ENCODE measurements around the gene MCF2L2. TPM values are rescaled to one million over a fixed set of nuclear protein-coding genes. Genes with fewer than 3 reads are reported as not detected.

MCF2L2 gene
- total RNA-seq, 1 donor from 2014 or later = 0.26 TPM

DNA sequence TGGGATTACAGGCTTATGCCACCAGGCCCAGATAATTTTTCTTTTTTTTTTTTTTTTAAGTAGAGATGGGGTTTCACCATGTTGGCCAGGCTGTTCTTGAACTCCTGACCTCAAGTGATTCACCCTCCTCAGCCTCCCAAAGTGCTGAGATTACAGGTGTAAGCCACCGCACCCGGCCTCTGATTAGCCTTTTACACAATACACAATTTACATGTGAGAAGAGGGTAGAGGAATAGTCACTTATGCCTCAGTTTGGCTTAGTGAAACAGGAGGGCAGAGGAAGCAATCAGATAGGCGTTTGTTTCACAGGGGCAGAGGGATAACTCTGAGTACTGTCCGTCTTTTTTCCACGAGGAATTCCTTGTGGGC, 56.8 kb downstream of the MCF2L2 start:
- DNase-seq (ENCODE audit: low read depth in 2 of 2) = peak in 1 of 2 donors; percentile 11

DNA sequence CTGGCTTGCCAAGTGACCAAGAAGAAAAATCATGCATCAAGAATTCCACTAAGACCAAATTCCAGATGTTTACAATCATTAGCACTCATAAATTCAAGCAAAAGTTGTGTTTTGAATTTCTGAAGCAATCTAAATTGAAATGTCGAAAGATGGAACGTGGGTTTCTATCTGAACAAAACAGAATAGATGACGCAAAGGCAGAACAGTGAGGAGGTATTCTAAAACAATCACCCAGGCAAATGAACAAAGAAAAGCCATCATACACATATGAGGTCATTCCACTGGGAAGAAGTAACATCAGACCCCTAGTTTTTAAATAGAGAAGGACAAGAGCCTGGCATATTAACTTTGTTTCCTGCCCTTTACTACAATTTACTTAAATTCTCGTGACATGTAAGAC, 58.0 kb downstream of the MCF2L2 start:
- DNase-seq (ENCODE audit: low read depth in 2 of 2) = no peak

DNA sequence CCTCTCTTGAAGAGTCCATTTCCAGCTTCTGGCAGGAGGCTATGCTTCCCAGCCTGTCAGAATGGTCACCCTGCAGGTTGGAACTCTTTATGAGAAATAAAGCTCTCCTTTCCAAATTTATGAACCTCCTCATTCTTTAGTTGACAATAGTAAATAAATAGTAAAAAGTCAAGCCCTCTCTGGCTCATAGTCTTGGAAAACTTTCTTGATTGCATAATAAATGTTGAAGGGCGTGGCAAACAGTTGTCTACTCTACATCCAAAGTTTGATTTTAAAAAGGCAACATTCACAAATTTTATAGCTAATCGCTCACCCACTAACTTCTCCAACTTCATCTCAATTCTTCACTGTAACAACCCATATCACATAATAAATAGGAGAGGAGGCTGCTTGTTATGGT, 58.8 kb downstream of the MCF2L2 start:
- DNase-seq (ENCODE audit: low read depth in 2 of 2) = no peak

DNA sequence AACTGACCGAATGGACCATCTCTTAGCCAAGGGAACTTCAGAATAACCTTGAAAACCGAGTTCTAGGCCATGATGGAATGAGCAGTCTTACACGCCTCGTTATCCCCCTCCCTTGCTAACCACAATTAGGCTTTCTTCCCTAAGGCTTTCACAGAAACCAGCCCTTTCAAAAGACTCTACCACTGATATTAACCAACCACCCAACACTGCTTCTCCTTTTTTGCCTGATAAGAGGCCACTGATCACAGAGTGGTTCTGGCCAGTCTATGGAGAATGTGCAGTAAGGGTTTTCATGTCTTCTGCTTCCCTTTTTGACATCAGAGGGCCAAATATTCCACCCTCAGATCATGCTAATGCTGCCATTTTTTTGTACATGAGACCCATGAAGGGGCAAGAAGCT, 59.3 kb downstream of the MCF2L2 start:
- no peak for DNase-seq (ENCODE audit: low read depth in 2 of 2)

DNA sequence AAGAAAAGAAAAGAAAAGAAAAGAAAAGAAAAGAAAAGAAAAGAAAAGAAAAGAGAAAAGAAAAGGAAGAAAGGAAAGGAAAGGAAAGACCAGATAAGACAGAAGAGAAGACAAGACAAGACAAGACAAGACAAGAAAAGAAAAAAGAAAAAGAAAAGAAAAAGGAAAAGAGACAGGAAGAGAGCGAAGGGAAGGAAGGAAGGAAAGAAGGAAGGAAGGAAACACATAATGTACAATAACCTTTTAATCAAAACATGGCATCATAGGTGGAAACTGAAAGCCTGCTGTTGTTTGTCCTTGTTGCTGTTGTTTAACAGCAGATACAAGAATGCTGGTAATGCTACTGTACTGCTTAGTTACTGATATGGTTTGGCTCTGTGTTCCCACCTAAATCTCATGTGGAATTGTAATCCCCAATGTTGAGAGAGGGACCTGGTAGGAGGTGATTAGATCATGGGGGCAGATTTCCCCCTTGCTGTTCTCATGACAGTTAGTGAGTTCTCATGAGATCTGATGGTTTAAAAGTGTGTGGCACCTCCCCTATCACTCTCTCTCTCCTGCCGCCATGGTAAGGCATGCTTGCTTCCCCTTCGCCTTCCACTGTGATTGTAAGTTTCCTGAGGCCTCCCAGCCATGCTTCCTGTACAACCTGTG, 67.3 kb downstream of the MCF2L2 start:
- DNase-seq (ENCODE audit: low read depth in 2 of 2) = no peak

DNA sequence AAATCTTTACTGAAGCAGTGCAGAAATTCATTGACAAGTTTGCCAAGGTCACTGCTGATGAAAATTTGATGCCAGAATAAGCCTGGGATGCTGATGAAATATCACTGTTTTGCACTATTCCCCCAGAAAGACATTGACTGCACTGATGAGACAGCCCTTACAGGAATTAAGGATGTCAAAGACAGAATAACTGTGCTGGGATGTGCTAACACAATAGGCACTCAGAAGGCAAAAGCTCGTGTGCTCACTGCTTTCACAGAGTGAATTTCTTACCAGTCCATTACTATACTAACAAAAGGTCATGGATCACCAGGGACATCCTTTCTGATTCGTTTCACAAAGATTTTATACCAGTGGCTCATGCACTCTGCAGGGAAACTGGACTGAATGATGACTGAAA, 69.4 kb downstream of the MCF2L2 start:
- no peak for DNase-seq (ENCODE audit: low read depth in 2 of 2)

DNA sequence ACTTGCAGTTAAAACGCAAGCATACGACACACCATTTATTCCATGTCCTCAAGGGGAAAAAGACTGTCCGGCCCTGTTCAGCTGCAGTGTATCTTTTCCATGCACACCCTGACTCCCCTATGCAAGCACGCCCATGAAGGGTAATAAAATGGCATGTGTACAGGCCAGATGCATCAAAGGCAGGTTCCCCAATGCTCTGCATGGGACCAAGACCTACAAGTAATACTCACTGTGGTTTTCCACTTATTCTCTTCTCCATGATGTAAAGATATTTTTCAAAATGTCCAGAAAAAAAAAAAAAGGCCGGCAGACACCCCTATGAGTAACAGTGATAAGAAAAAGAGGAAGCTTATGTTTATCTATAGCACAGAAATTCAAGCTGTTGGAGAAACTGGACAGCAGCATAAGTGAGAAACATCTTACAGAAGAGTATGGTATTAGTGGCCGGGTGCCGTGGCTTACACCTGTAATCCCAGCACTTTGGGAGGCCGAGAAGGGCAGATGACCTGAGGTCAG, 70.8 kb downstream of the MCF2L2 start:
- no peak for DNase-seq (ENCODE audit: low read depth in 2 of 2)

DNA sequence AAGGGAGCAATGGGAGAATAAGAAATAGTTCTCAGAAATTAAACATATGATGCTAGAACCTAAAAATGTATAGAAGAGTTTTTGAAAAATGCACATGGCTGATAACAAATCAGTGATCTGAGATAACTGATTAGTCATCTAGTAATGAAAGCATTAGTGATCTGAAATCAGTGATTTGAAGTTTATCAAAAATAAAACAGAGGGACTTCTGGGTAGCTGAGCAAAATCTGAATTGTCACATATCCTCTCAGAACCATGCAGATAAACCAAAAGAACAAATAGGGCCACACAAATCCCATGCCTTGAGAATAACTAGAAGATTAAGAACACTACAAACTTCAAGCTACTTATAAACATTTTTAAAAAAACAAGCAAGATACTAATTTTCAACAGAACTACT, 71.5 kb downstream of the MCF2L2 start:
- no peak for DNase-seq (ENCODE audit: low read depth in 2 of 2)

DNA sequence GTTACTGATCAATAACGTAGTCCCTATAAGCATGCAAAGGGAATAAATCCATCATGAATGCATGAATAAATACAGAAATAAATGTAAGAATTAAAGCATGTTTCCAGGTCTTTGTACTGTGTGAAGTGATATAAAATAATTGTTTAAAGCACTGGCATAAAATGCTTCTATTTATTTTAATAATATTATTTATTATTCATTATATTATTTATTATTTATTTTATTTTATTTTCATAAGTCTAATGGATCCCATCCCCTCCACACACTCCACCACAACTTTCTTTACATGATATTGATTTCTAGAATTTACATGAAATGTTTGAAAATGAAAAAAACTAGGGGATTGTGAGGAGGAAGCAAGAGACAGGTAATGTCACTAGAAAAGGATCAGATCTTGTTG, 73.5 kb downstream of the MCF2L2 start:
- no peak for DNase-seq (ENCODE audit: low read depth in 2 of 2)

DNA sequence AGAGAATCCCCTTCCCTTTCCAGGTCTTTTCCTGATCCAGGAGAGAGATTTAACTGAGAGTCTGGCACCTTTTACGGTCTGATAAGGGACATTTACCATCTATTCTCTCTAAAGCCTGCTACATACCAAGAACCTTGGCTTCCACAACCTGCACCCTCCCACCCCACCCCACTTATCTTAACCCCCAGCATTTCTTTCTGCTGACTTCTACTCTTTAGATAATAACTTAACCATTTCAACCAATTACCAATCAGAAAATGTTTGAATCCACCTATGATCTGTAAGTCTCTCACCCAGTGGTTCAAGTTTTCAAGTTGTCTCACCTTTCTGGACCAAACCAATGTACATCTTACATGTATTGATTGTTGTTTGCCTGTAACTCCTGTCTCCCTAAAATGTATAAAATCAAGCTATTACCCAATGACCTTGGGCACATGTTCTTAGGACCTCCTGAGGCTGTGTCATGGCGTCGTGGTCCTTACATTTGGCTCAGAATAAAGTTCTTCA, 74.0 kb downstream of the MCF2L2 start:
- DNase-seq (ENCODE audit: low read depth in 2 of 2) = no peak

DNA sequence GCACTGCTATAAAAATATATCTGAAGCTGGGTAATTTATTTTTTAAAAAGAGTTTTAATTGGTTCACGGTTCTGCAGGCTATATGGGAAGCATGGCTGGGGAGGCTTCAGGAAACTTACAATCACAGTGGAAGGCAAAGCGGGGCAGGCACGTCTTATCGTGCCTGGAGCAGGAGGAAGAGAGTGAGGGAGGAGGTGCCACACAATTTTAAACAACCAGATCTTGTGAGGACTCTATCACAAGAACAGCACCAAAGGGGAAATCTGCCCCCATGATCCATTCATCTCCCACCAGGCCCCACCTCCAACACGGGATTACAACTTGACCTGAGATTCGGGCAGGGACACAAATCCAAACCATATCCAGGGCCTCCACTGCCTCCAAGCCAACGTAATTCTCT, 75.0 kb downstream of the MCF2L2 start:
- DNase-seq (ENCODE audit: low read depth in 2 of 2) = no peak

DNA sequence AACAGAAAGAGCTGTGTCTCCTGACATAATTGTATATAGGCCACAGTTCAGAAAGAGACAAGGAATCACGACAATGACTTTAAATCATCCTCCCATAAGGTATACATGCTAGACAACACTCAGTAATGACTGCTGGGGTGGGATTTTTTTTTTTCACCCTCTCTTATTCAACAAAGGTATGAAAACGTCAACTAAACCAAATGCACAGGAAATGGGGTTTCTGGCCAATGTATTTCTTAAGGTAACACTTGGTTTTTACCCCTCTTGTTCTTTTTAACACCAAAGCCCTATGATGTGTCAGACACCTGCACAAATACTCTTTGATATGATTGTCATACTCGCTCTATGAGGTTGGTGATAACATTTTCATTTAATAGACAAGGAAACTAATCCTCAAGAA, 78.3 kb downstream of the MCF2L2 start:
- no peak for DNase-seq (ENCODE audit: low read depth in 2 of 2)

DNA sequence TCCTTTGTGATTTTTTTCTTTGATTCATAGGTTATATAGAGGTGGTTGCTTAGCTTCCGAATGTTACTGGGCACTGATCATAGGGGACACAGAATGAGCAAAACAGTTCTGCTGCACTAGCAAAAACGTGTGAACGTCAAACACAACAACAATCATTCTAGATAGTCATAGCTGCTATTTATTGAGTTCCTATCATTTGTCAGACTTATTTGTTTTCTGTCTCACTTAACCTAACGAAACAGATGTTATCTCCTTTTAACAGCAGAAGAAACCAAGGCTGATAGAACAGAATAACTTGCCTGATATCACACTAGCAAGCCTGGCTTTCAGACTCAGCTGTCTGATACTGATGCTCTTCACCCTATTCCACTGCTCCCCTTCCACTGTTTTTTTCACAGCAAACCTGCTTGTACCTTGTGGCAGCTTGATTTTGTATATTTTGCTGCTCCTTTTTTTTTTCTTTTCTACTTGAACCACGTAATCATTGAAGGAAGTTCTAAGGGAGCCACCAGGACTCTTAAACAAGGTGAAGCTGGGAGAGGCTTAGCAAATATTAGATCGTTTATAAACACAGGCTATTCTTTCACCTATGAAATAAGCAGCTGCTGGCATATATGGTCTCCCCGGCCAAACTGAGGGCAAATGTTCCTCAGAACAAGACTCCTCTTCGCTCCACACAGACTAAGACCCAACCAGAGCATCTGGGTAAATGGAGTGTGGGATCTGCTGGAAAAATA, 78.8 kb downstream of the MCF2L2 start:
- DNase-seq (ENCODE audit: low read depth in 2 of 2) = peak in 1 of 2 donors; percentile 38

DNA sequence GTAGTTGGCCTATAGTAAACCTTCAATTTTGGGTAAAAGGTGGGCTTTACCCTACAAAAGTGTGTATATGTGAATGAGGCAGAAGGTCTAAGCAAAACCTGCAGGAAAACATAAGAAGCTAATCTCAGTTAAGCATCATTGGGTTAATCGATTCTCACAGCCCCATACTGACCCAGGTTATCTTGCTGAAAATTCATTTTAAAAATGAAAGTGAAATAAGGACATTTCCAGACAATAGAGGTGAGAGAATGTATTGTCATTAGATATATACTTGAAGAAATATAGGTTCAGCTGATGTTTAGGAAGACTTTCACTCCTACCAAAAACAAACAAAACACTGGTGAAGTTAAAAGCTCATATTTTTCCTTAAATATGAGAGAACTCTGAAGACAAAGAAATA, 85.6 kb downstream of the MCF2L2 start:
- no peak for DNase-seq (ENCODE audit: low read depth in 2 of 2)

DNA sequence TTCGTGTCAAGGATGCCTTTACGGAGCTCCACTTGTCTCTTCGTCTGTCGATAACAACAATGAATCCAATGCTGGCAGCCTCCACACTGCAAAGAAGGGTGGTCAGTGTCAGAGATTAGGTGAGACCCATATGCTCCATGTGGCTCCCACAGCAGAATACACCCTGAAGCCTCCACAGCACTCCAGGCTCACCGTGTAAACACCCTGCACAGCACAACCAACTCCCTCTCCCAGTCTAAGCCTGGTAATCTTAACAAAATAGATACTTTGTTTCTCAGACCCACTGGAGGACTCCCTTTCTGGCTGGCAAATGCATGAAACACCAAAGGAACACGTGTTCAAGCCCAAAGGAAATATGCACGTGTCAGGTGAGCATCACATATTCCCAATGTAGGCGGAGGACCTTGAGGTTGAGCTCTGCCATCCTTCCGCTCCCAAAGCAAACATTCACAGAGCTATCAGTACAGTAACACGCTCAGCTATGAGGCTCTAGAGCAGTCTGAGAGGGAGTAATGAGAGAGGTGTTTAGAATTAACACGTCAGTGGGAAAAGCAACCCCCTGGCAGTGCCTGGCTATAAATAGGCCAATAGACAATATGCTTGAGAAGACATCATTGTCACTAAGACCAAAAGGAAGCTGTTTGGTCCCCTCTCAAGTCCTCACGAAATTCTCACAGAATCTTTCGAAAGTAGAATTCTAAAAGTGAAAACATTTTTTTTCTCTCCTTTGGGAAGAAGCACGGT, 86.7 kb downstream of the MCF2L2 start:
- DNase-seq (ENCODE audit: low read depth in 2 of 2) = no peak

DNA sequence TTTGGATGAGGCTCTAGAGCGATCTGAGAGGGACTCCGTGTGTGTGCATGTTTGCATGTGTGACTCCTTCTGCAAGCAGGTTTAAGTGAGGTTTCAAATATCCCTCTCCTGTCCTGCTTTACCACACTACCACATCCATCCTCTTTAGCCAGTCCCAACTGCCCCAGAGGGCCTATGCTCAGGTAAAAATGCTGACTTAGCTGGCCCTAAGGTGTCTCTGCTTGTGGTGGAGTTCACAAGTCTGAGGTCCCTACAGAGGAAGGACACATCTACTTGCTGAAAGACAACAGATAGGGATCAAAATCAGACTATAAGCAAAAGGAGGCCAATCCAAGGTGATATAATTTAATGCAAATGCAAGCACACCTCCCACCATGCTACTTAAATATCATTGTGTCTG, 88.2 kb downstream of the MCF2L2 start:
- DNase-seq (ENCODE audit: low read depth in 2 of 2) = no peak

DNA sequence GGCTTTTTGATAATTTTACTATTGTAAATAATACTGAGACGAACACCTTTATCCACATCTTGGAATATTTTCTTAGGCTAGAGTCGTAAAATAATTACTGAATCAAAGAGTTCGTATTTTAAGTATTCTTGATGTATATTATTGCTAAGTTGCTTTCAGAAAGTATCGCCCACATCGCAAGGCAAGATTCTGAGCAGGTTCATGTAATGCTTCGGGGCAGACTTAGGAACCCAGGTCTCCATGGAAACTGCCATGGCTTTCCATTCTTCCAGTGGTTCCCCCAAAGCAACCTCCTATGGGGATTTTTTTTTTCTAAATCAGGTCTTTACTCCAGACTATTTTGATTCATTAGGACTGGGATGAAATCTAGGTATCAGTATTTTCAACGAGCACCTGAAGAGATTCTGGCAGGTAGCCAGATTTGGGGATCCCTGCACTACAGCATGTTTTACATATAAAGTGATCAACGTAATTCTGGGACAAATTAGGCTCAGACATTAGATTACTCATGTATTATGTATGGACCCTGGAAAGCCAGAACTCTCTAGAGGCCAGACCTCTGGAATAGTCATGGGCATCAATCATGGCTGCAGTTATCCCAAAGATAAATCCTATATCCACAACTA, 88.8 kb downstream of the MCF2L2 start:
- no peak for DNase-seq (ENCODE audit: low read depth in 2 of 2)

DNA sequence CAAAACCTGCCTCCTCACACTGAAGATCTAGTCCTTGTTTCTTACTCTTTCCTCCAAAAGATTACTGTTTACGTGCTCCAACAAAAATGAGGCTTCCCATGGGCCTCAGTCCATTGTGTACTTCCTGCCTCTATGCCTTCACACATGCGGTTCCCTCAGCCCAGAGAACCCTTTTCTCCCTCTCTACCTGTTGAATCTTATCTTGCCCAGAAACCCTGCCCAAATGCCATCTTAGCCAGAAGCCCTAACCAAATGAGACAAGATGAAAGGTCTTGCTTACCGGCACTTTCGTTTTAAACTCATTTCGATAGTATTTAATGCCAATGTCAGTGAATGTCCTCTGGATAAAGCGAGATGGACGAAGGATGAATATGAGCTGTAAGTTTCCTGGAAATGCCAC, 89.9 kb downstream of the MCF2L2 start:
- no peak for DNase-seq (ENCODE audit: low read depth in 2 of 2)

DNA sequence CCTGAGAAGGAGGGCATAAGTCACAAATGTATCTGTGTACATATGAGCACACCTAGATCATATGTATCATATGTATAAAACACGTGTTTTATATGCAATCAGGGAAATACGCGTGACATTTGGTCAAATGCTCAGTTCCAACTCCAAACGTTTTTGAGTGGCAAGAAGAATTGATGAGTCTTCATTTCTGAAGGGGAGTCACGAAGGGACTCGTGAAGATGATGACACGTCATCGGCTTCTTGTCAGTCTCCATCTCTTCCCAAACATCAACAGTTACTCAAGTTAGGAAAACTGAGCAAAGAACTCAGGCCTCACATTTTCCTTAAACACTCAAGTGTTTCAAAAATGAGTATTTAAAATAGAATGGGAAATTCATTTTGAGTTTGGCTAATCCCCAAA, 95.9 kb downstream of the MCF2L2 start:
- DNase-seq (ENCODE audit: low read depth in 2 of 2) = no peak

DNA sequence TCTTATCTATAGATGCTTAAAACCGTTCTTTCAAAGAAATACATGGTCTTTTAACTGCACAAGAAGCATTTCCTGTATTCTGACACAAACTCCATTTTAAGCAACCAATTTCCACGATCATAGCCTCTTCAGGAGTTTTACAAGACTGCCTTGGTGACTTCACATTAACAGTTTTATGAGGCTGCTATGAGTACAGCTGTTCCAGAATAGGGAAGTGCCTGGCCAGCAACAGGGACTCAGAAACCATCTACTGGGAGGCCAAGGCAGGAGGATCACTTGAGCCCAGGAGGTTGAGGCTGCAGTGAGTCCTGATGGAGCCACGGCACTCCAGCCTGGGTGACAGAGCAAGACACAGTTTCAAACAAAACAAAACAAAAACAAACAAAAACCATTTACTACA, 96.9 kb downstream of the MCF2L2 start:
- DNase-seq (ENCODE audit: low read depth in 2 of 2) = no peak

DNA sequence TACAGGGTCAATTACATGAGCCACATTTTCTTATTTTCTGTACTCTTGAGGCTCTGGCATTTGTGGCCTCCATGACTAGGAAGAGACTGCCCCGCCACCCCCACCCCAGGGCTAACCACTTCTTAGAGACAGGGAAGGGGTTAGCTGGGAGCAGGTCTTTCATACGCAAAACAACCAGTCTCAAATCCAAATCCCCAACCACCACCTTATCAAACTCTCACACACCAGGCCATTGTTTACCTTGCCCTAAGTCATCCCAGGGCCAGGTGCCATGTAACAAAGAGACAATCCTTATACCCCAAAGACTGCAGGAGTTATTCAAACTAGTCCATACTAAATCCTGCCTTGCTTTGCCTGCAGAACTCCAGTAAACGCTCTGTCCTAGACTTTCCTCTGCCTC, 97.5 kb downstream of the MCF2L2 start:
- DNase-seq (ENCODE audit: low read depth in 2 of 2) = no peak

DNA sequence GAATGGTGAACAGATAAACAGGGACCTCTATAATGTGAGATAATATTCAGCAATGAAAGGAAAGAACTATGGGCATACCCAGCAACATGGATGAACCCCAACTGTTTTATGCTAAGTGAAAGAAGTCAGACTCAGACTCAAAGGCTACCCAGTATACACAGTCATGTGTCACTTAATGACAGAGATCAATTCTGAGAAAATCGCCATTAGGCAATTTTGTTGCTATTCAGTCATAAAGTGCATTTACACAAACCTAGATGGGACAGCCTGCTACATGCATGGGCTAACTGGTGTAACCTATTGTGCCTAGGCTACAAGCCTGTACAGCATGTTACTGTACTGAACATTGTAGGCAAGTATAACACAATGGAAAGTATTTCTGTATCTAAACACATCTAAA, 98.9 kb downstream of the MCF2L2 start:
- DNase-seq (ENCODE audit: low read depth in 2 of 2) = no peak

Data from dermis microvascular lymphatic vessel endothelial cell (primary cell).